GM19328 (cell line): ENCODE measurements around the gene TUFM.
"Not testable (repeated sequence)": the region's sequence is repeated elsewhere in the genome, so short reads cannot be mapped to it uniquely, and the experiment has no call there.

ENCODE experiments used
- ATAC-seq: cut with Tn5 transposase; IDR thresholded peaks from one replicate; pipeline ENCODE4 v1.9.1; 2021; ENCODE audit warnings: mild to moderate bottlenecking, moderate library complexity; ENCODE audit not compliant: unreplicated experiment

TUFM gene

GRCh38 chr16:28875134-28876018 lies 29.2 kb upstream of the TUFM start:
- ATAC-seq, result no peak

- no peak for ATAC-seq
Observed at GRCh38 chr16:28874406-28874805, 28.3 kb upstream of the TUFM start.

GRCh38 chr16:28873543-28874201 lies 27.5 kb upstream of the TUFM start:
- ATAC-seq, result no peak

- ATAC-seq, result no peak
Observed at GRCh38 chr16:28872952-28873351, 26.8 kb upstream of the TUFM start.

- ATAC-seq, result no peak
Observed at GRCh38 chr16:28869201-28869600, 23.1 kb upstream of the TUFM start.

GRCh38 chr16:28867646-28868045 lies 21.5 kb upstream of the TUFM start:
- not testable (repeated sequence) for ATAC-seq

- ATAC-seq, result no peak
Observed at GRCh38 chr16:28867241-28867640, 21.1 kb upstream of the TUFM start.

- no peak for ATAC-seq
Observed at GRCh38 chr16:28866454-28866804, 20.3 kb upstream of the TUFM start.

- ATAC-seq, result no peak
Observed at GRCh38 chr16:28865722-28866453, 19.7 kb upstream of the TUFM start.

- no peak for ATAC-seq
Observed at GRCh38 chr16:28865001-28865688, 19.0 kb upstream of the TUFM start.

- ATAC-seq, result no peak
Observed at GRCh38 chr16:28863929-28864793, 18.0 kb upstream of the TUFM start.

- no peak for ATAC-seq
Observed at GRCh38 chr16:28859326-28859725, 13.2 kb upstream of the TUFM start.

GRCh38 chr16:28858421-28858820 lies 12.3 kb upstream of the TUFM start:
- no peak for ATAC-seq

GRCh38 chr16:28846933-28847273 lies 755 bp upstream of the TUFM start:
- no peak for ATAC-seq

- no peak for ATAC-seq
Observed at GRCh38 chr16:28845761-28846079, 428 bp downstream of the TUFM start.

GRCh38 chr16:28845293-28845692 lies 855 bp downstream of the TUFM start:
- ATAC-seq, result no peak

- no peak for ATAC-seq
Observed at GRCh38 chr16:28844226-28844885, 1.8 kb downstream of the TUFM start.

- no peak for ATAC-seq
Observed at GRCh38 chr16:28843766-28844165, 2.4 kb downstream of the TUFM start.

GRCh38 chr16:28842696-28843095 lies 3.5 kb downstream of the TUFM start:
- ATAC-seq, result no peak

- ATAC-seq, result no peak
Observed at GRCh38 chr16:28839899-28840298, 6.2 kb downstream of the TUFM start.
